Naive thymus-derived CD8-positive, alpha-beta T cell (primary cell): ENCODE data around the gene ATOH1. TPM values are rescaled to one million over a fixed set of nuclear protein-coding genes. Genes with fewer than 3 reads are reported as not detected.
A peak's percentile ranks its signal among the peaks of the same experiment; 100 is the strongest.

Experiments
- ATAC-seq, 2 donors: fragments of 150-1000 bp; cut with Tn5 transposase in 1 of 2; sonication (Bioruptor Pico), chemical (Tn5 transposase) in 1 of 2; 1 replicate in 1 of 2; 2 replicates in 1 of 2; pipeline ENCODE4 v1.10.0; 2021; ENCODE audit warnings: mild to moderate bottlenecking in 2 of 2, moderate library complexity in 2 of 2
- POLR2A ChIA-PET: fragments of 350-600 bp; sonication (Branson Sonifier 250); formaldehyde crosslinking; loops from one replicate; lab custom pipeline; 2021; ENCODE audit warnings: antibody characterized with exemption; lab: Charles Lee
- DNase-seq, 10 donors: peaks; one replicate each; pipeline versions ENCODE4 v3.0.0 to v3.0.0-alpha.2; 2020 to 2022
- H3K27ac Mint-ChIP-seq, 10 donors: one replicate each; pipeline ENCODE4 v1.8.0; 2020 to 2022; ENCODE audit warnings: mild to moderate bottlenecking in 10 of 10, mixed read lengths in 10 of 10, moderate library complexity in 4 of 10, inconsistent platforms in 1 of 10
- H3K27me3 Mint-ChIP-seq, 5 donors: one replicate each; pipeline ENCODE4 v1.8.0; 2021 to 2022; ENCODE audit warnings: mixed read lengths in 5 of 5
- H3K36me3 Mint-ChIP-seq, 3 donors: one replicate each; pipeline ENCODE4 v1.8.0; 2020 to 2022; ENCODE audit warnings: mixed read lengths in 3 of 3, mild to moderate bottlenecking in 2 of 3, inconsistent platforms in 1 of 3
- H3K4me1 Mint-ChIP-seq, 4 donors: one replicate each; pipeline ENCODE4 v1.8.0; 2021 to 2022; ENCODE audit warnings: mixed read lengths in 4 of 4
- H3K4me3 Mint-ChIP-seq, 10 donors: one replicate each; pipeline ENCODE4 v1.8.0; 2020 to 2022; ENCODE audit warnings: mild to moderate bottlenecking in 10 of 10, mixed read lengths in 10 of 10, moderate library complexity in 6 of 10, inconsistent platforms in 1 of 10
- H3K9me3 Mint-ChIP-seq, 9 donors: one replicate each; pipeline ENCODE4 v1.8.0; 2020 to 2022; ENCODE audit warnings: mixed read lengths in 9 of 9, mild to moderate bottlenecking in 3 of 9, inconsistent platforms in 1 of 9, moderate library complexity in 1 of 9
- polyA plus RNA-seq, 3 donors: library from polyadenylated mRNA; unstranded; fragments of 300-500 nt; fragmentation: Illumina TruSeq; gene quantifications; one replicate each; pipeline ENCODE4 v1.2.3, GENCODE V29; 2021
- total RNA-seq, 8 experiments: library from RNA in 2 of 8; stranded (reverse) in 2 of 8; gene quantifications; one replicate each; pipeline ENCODE4 v1.2.3 and lab custom pipeline; 2021 to 2026

The ATOH1 gene
- total RNA-seq (not detected), polyA plus RNA-seq (not detected), total RNA-seq (lab: John Stamatoyannopoulos, UW) (0 reads per million in 6 experiments)

- Mint-ChIP-seq H3K4me3 (peak within 1 kb of the TSS; percentile 15 to 85 (median 60)), H3K27ac (peak within 1 kb of the TSS in 1 of 10 donors; percentile 29), H3K4me1 (peaks cover 9 to 24% (median 15%) of the 10 kb centered on the region in 4 donors), H3K27me3 (peaks cover 45 to 81% (median 67%) of the 10 kb centered on the region in 5 donors), H3K36me3 (peaks cover 0 to 9% (median 0%) of the 10 kb centered on the region in 3 donors), H3K9me3 (peaks cover 0 to 15% (median 0%) of the 10 kb centered on the region in 9 donors)
- POLR2A ChIA-PET = no interaction called here
- no peak for DNase-seq
- ATAC-seq = no peak
Measured at GRCh38 chr4:93828332-93828994, at the start of gene ATOH1. Gene ATOH1 (plus strand): TSS chr4:93828753. CDS start chr4:93828927, 174 bp downstream.

GRCh38 chr4:93779228-93779627, 49.3 kb upstream of the ATOH1 start:
- H3K27ac Mint-ChIP-seq = no peak overlapping the region
- no peaks in the 10 kb centered on the region for H3K4me1 Mint-ChIP-seq
- ATAC-seq (no peak), DNase-seq (no peak)
- no peaks in the 10 kb centered on the region for H3K36me3 Mint-ChIP-seq
- peaks cover 0 to 23% (median 2%) of the 10 kb centered on the region in 5 donors for H3K27me3 Mint-ChIP-seq
- POLR2A ChIA-PET = no interaction called here
- H3K4me3 Mint-ChIP-seq = no peak overlapping the region
- H3K9me3 Mint-ChIP-seq = peaks cover 0 to 2% (median 0%) of the 10 kb centered on the region in 9 donors

- ATAC-seq (no peak), DNase-seq (no peak)
- POLR2A ChIA-PET = no interaction called here
- Mint-ChIP-seq H3K4me1 (no peaks in the 10 kb centered on the region), H3K9me3 (peaks cover 0 to 2% (median 0%) of the 10 kb centered on the region in 9 donors), H3K36me3 (no peaks in the 10 kb centered on the region), H3K4me3 (no peak overlapping the region), H3K27ac (no peak overlapping the region), H3K27me3 (peaks cover 0 to 23% (median 0%) of the 10 kb centered on the region in 5 donors)
Measured at GRCh38 chr4:93780080-93780479, 48.5 kb upstream of the ATOH1 start.

- DNase-seq (no peak), ATAC-seq (no peak)
- H3K4me3 Mint-ChIP-seq = no peak overlapping the region
- no peak overlapping the region for H3K27ac Mint-ChIP-seq
- peaks cover 0 to 2% (median 0%) of the 10 kb centered on the region in 9 donors for H3K9me3 Mint-ChIP-seq
- POLR2A ChIA-PET = no interaction called here
- H3K4me1 Mint-ChIP-seq = no peaks in the 10 kb centered on the region
- H3K36me3 Mint-ChIP-seq = no peaks in the 10 kb centered on the region
- peaks cover 0 to 23% (median 0%) of the 10 kb centered on the region in 5 donors for H3K27me3 Mint-ChIP-seq
Measured at GRCh38 chr4:93781198-93781597, 47.4 kb upstream of the ATOH1 start.

GRCh38 chr4:93786149-93786548, 42.4 kb upstream of the ATOH1 start:
- Mint-ChIP-seq H3K36me3 (no peaks in the 10 kb centered on the region), H3K27ac (no peak overlapping the region), H3K27me3 (peaks cover 0 to 10% (median 0%) of the 10 kb centered on the region in 5 donors), H3K4me3 (no peak overlapping the region), H3K4me1 (no peaks in the 10 kb centered on the region), H3K9me3 (no peaks in the 10 kb centered on the region)
- POLR2A ChIA-PET = no interaction called here
- ATAC-seq (no peak), DNase-seq (no peak)

- Mint-ChIP-seq H3K4me3 (no peak overlapping the region), H3K27ac (no peak overlapping the region), H3K27me3 (peaks cover 0 to 10% (median 0%) of the 10 kb centered on the region in 5 donors), H3K4me1 (no peaks in the 10 kb centered on the region), H3K36me3 (no peaks in the 10 kb centered on the region), H3K9me3 (no peaks in the 10 kb centered on the region)
- ATAC-seq = no peak
- POLR2A ChIA-PET = no interaction called here
- DNase-seq = no peak
Measured at GRCh38 chr4:93788712-93789111, 39.8 kb upstream of the ATOH1 start.

- ATAC-seq = no peak
- Mint-ChIP-seq H3K27ac (no peak overlapping the region), H3K4me1 (no peaks in the 10 kb centered on the region), H3K4me3 (no peak overlapping the region), H3K36me3 (no peaks in the 10 kb centered on the region), H3K9me3 (no peaks in the 10 kb centered on the region), H3K27me3 (peaks cover 0 to 10% (median 4%) of the 10 kb centered on the region in 5 donors)
- POLR2A ChIA-PET = no interaction called here
- DNase-seq = no peak
Measured at GRCh38 chr4:93791570-93792195, 36.9 kb upstream of the ATOH1 start.

GRCh38 chr4:93802045-93802444, 26.5 kb upstream of the ATOH1 start:
- H3K4me3 Mint-ChIP-seq = no peak overlapping the region
- peaks cover 0 to 1% (median 0%) of the 10 kb centered on the region in 3 donors for H3K36me3 Mint-ChIP-seq
- POLR2A ChIA-PET = no interaction called here
- ATAC-seq = no peak
- H3K27me3 Mint-ChIP-seq = peaks cover 0 to 3% (median 1%) of the 10 kb centered on the region in 5 donors
- no peak overlapping the region for H3K27ac Mint-ChIP-seq
- DNase-seq = no peak
- peaks cover 0 to 4% (median 0%) of the 10 kb centered on the region in 9 donors for H3K9me3 Mint-ChIP-seq
- no peaks in the 10 kb centered on the region for H3K4me1 Mint-ChIP-seq

- ATAC-seq (no peak), DNase-seq (no peak)
- Mint-ChIP-seq H3K4me1 (no peaks in the 10 kb centered on the region), H3K9me3 (peaks cover 0 to 3% (median 0%) of the 10 kb centered on the region in 9 donors), H3K27me3 (peaks cover 0 to 7% (median 0%) of the 10 kb centered on the region in 5 donors), H3K4me3 (no peak overlapping the region), H3K36me3 (no peaks in the 10 kb centered on the region), H3K27ac (no peak overlapping the region)
- POLR2A ChIA-PET = no interaction called here
Measured at GRCh38 chr4:93809773-93810172, 18.8 kb upstream of the ATOH1 start.

- ATAC-seq (no peak), DNase-seq (no peak)
- H3K36me3 Mint-ChIP-seq = no peaks in the 10 kb centered on the region
- no peak overlapping the region for H3K4me3 Mint-ChIP-seq
- no peaks in the 10 kb centered on the region for H3K4me1 Mint-ChIP-seq
- no peak overlapping the region for H3K27ac Mint-ChIP-seq
- H3K9me3 Mint-ChIP-seq = peaks cover 0 to 3% (median 0%) of the 10 kb centered on the region in 9 donors
- POLR2A ChIA-PET = no interaction called here
- H3K27me3 Mint-ChIP-seq = peaks cover 0 to 10% (median 0%) of the 10 kb centered on the region in 5 donors
Measured at GRCh38 chr4:93810340-93810992, 18.1 kb upstream of the ATOH1 start.

- Mint-ChIP-seq H3K9me3 (peaks cover 0 to 8% (median 0%) of the 10 kb centered on the region in 9 donors), H3K4me3 (no peak overlapping the region), H3K4me1 (no peaks in the 10 kb centered on the region), H3K27ac (no peak overlapping the region), H3K36me3 (no peaks in the 10 kb centered on the region), H3K27me3 (peaks cover 0 to 9% (median 2%) of the 10 kb centered on the region in 5 donors)
- DNase-seq = no peak
- ATAC-seq = no peak
- POLR2A ChIA-PET = no interaction called here
Measured at GRCh38 chr4:93813092-93813491, 15.5 kb upstream of the ATOH1 start.

GRCh38 chr4:93814141-93814540, 14.4 kb upstream of the ATOH1 start:
- ATAC-seq = no peak
- DNase-seq = no peak
- no peak overlapping the region for H3K4me3 Mint-ChIP-seq
- no peaks in the 10 kb centered on the region for H3K36me3 Mint-ChIP-seq
- H3K9me3 Mint-ChIP-seq = peaks cover 0 to 8% (median 0%) of the 10 kb centered on the region in 9 donors
- POLR2A ChIA-PET = no interaction called here
- no peaks in the 10 kb centered on the region for H3K4me1 Mint-ChIP-seq
- no peak overlapping the region for H3K27ac Mint-ChIP-seq
- H3K27me3 Mint-ChIP-seq = peaks cover 0 to 18% (median 8%) of the 10 kb centered on the region in 5 donors

GRCh38 chr4:93814722-93815121, 13.8 kb upstream of the ATOH1 start:
- POLR2A ChIA-PET = no interaction called here
- Mint-ChIP-seq H3K27ac (no peak overlapping the region), H3K4me3 (no peak overlapping the region), H3K27me3 (peaks cover 0 to 22% (median 8%) of the 10 kb centered on the region in 5 donors), H3K9me3 (peaks cover 0 to 14% (median 0%) of the 10 kb centered on the region in 9 donors), H3K4me1 (no peaks in the 10 kb centered on the region), H3K36me3 (no peaks in the 10 kb centered on the region)
- ATAC-seq (no peak), DNase-seq (no peak)
